ENCODE measurements around the gene SPANXN4.

- no peak for TF ChIP-seq CTCF (IDR thresholded peaks at IDR 0.05; ENCODE audit: insufficient read depth, low read depth, low read length)
- TF ChIP-seq EZH2 (IDR thresholded peaks at IDR 0.05; ENCODE audit: insufficient read depth, low read length) = no peak
Measured at GRCh38 chrX:143047511-143047910, 21.8 kb downstream of the SPANXN4 start.

Measured in astrocyte (in vitro differentiated cells and primary cell).